HCT116 (cell line): ENCODE data around the gene KCTD4.

ENCODE experiments used
- POLR2A ChIP-seq: IDR thresholded peaks from 2 replicates; pipeline ENCODE4 v1.7.0; 2011; ENCODE audit warnings: borderline replicate concordance; ENCODE audit not compliant: insufficient read depth, insufficient read length; ENCODE audit errors: extremely low read depth
- TF ChIP-seq, protein P1 (sequence below): IDR thresholded peaks from 2 replicates; pipeline ENCODE4 v1.6.1; 2012
- TF ChIP-seq, protein P2 (sequence below), 3 experiments: fragments of 200-600 bp in 1 of 3; sonication (generic) in 1 of 3; IDR thresholded peaks in 2 of 3; conservative IDR thresholded peaks in 1 of 3; 2 replicates each; pipeline ENCODE4 v1.5.1; 2012 to 2017; ENCODE audit warnings: low read depth in 2 of 3, low read length in 2 of 3, antibody characterized with exemption in 1 of 3, borderline replicate concordance in 1 of 3, control low read depth in 1 of 3, mild to moderate bottlenecking in 1 of 3, mixed read lengths in 1 of 3, mixed run types in 1 of 3, moderate library complexity in 1 of 3; ENCODE audit not compliant: insufficient read depth in 1 of 3
- TF ChIP-seq, protein P3 (sequence below): IDR thresholded peaks from 2 replicates; pipeline ENCODE4 v1.6.1; 2012

DNA sequence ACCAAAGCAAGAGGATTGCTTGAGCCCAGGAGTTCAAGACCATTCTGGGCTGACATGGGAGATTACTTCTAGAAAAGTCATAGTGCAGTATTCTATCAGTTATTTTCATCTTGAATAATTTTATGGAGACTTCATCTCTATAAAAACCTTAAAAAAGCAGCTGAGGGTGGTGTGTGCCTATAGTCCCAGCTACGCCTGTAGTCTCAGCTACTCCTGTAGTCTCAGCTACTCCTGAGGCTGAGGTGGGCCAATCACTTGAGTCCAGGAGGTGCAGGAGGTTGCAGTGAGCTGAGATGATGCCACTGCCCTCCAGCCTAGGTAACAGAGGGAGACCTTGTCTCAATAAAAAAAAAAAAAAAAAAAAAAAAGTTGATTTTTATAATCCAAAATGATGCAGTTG lies 22.1 kb upstream of the KCTD4 start:
- TF ChIP-seq, protein P1, sequence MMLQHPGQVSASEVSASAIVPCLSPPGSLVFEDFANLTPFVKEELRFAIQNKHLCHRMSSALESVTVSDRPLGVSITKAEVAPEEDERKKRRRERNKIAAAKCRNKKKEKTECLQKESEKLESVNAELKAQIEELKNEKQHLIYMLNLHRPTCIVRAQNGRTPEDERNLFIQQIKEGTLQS = no peak
- TF ChIP-seq, protein P2, sequence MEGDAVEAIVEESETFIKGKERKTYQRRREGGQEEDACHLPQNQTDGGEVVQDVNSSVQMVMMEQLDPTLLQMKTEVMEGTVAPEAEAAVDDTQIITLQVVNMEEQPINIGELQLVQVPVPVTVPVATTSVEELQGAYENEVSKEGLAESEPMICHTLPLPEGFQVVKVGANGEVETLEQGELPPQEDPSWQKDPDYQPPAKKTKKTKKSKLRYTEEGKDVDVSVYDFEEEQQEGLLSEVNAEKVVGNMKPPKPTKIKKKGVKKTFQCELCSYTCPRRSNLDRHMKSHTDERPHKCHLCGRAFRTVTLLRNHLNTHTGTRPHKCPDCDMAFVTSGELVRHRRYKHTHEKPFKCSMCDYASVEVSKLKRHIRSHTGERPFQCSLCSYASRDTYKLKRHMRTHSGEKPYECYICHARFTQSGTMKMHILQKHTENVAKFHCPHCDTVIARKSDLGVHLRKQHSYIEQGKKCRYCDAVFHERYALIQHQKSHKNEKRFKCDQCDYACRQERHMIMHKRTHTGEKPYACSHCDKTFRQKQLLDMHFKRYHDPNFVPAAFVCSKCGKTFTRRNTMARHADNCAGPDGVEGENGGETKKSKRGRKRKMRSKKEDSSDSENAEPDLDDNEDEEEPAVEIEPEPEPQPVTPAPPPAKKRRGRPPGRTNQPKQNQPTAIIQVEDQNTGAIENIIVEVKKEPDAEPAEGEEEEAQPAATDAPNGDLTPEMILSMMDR (IDR thresholded peaks at IDR 0.05 in 2 of 3, conservative IDR thresholded peaks at IDR 0.05 in 1 of 3; ENCODE audit: borderline replicate concordance in 1 of 3, insufficient read depth in 1 of 3, low read depth in 2 of 3, low read length in 2 of 3) = no peak
- no peak for TF ChIP-seq POLR2A
- TF ChIP-seq, protein P3, sequence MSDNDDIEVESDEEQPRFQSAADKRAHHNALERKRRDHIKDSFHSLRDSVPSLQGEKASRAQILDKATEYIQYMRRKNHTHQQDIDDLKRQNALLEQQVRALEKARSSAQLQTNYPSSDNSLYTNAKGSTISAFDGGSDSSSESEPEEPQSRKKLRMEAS = no peak
